Muscle of arm (tissue), 12 donors: Measurements from ENCODE around the gene CALY. TPM values are rescaled to one million over a fixed set of nuclear protein-coding genes. Genes with fewer than 3 reads are reported as not detected.

Experiments used
- DNase-seq: peaks from one replicate; pipeline ENCODE4 v3.0.0-alpha.2; 2013
- polyA plus RNA-seq, 12 donors: library from polyadenylated mRNA; unstranded; fragments of 120-200 nt; gene quantifications; one replicate each; pipeline ENCODE4 v1.2.1, GENCODE V29; 2013; ENCODE audit not compliant: insufficient read length in 12 of 12

Gene CALY
- polyA plus RNA-seq, 12 donors: 0.41 TPM; not detected in 11

- no peak for DNase-seq
Observed at GRCh38 chr10:133353202-133353959, 16.7 kb upstream of the CALY start.

GRCh38 chr10:133351408-133352318, 15.0 kb upstream of the CALY start:
- no peak for DNase-seq

- DNase-seq: no peak
Observed at GRCh38 chr10:133350950-133351329, 14.2 kb upstream of the CALY start.

GRCh38 chr10:133350283-133350949, 13.7 kb upstream of the CALY start:
- DNase-seq: no peak

GRCh38 chr10:133349577-133350011, 12.9 kb upstream of the CALY start:
- no peak for DNase-seq

GRCh38 chr10:133349160-133349568, 12.5 kb upstream of the CALY start:
- no peak for DNase-seq

- no peak for DNase-seq
Observed at GRCh38 chr10:133347710-133348517, 11.2 kb upstream of the CALY start.

GRCh38 chr10:133346413-133346812, 9.7 kb upstream of the CALY start:
- no peak for DNase-seq

- DNase-seq: no peak
Observed at GRCh38 chr10:133344236-133344635, 7.5 kb upstream of the CALY start.

- DNase-seq: no peak
Observed at GRCh38 chr10:133343558-133343957, 6.9 kb upstream of the CALY start.

- DNase-seq: no peak
Observed at GRCh38 chr10:133342942-133343341, 6.2 kb upstream of the CALY start.

GRCh38 chr10:133341983-133342382, 5.3 kb upstream of the CALY start:
- DNase-seq: no peak

- no peak for DNase-seq
Observed at GRCh38 chr10:133339708-133340380, 3.1 kb upstream of the CALY start.

GRCh38 chr10:133338080-133339071, 1.7 kb upstream of the CALY start:
- no peak for DNase-seq

GRCh38 chr10:133337370-133337725, 652 bp upstream of the CALY start:
- DNase-seq: no peak

GRCh38 chr10:133336118-133336576, 549 bp downstream of the CALY start:
- DNase-seq: no peak

- peak; percentile 72 for DNase-seq
Observed at GRCh38 chr10:133335246-133336117, 1.2 kb downstream of the CALY start.

- no peak for DNase-seq
Observed at GRCh38 chr10:133334503-133335245, 2.0 kb downstream of the CALY start.
